Endometrium (tissue), 2 donors: ENCODE data around the gene TANC1.

Experiments
- FAIRE-seq: peaks from 2 replicates; lab custom pipeline; 2012; peaks lifted over from hg19 to GRCh38; lab: Jason Lieb, UNC
- donor health status: control.
- donor health status: control.

TANC1 gene

DNA sequence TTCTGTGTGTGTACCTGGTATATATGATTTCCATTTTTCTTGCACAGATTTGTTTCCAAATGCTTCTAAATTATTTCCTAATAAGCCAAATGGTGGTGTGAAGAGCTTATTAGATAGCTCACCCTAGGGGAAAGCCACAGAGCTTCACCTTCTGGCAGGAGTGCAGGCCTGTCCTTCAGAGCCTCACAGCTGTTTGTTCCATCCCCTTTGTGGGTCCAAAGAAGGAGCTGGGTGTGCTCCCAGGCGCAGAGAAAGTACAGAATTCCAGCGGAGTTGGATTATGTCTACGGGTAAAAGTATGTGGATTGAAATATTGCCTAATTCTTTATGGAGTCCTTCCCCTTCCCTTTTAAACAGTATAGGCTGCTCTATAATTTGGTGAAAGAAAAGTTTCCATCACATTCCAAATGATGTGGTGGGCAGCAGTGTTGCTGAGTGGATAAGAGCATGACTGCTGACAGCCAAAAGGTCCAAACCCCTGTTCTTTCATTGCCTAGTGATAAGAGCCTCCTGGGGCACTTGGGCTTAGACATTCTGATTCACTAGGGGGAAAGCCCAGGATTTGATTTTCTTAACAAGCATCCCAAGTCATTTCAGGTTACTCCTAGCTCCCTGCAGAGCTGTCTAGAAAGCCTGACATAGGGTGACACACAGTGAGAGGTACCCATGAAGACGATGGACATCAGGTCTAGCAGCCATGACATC is 231.5 kb downstream of the TANC1 start:
- FAIRE-seq: no peak

DNA sequence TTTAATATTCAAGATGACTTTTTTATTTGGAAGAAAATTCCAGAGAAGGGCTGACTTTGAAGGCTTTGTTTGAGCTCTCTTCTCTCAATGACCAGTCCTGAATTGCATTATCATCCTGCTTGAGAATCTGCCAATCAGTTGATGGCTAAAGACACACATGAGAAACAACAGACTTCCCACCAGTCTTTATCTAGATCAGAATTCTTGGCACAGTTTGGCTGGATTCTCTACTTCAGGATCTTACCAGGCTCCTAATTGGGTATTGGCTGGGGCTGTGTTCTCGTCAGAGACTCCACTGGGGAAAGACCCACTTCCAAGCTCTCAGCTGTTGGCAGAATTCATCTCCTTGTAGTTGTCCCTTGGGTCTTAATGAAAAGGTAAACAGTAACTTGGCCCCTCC is 232.1 kb downstream of the TANC1 start:
- FAIRE-seq: no peak

DNA sequence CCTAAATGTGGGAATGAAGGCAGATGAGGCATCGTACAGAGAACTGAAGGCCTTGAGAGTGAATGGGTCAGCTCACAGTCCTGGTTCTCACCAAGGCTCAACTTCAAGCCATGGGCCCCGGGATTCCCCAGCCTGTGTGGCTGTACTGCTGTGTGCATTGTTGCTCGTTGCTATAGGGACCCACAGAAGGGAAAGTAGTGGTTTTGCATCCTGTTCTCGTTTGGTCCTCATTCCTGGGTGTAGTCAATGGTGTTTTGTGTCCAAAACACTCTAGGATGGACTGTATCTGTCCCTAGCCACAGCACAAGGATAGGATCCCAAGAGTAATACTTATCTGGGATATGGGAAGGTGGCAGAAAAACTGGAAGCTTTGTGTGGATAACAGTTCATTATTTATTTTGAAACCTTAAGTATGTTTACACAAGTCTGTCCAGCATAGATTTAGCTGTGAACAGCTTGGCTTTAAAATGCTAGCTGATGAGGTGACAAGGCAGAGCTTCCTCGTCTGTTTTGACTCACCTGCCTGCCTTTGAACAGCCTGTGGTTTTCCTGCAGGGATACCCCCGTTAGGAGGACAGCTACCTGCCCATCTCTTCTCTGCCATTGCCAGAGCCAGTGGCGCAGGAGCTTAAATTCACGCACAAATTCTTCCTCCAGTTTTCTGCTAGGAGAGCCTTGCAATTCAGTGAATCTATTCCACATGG is 233.1 kb downstream of the TANC1 start:
- FAIRE-seq: no peak

DNA sequence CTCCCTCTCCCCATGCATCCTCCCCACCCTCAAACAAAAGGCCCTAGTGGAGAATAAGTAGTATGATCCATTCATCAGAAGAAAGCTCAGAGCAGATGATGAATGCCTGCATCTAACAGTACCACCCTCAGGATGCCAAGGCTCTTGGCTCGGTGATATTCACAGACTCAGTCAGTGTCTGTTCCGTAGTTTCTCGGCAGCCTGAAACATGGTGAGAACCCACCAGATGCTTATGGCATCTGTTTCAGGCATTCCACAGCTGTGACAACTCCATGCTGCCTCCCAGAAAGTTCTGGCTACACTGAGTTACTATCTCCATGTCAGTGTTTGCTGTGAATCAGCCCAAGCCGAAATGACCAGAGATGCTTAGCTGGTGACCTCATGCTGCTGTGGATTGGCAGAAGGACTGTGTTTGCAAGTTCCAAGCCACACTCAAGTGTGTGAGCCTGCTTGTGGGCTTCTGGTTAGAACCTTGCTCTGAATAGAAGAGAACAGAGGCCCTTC is 234.2 kb downstream of the TANC1 start:
- no peak for FAIRE-seq

DNA sequence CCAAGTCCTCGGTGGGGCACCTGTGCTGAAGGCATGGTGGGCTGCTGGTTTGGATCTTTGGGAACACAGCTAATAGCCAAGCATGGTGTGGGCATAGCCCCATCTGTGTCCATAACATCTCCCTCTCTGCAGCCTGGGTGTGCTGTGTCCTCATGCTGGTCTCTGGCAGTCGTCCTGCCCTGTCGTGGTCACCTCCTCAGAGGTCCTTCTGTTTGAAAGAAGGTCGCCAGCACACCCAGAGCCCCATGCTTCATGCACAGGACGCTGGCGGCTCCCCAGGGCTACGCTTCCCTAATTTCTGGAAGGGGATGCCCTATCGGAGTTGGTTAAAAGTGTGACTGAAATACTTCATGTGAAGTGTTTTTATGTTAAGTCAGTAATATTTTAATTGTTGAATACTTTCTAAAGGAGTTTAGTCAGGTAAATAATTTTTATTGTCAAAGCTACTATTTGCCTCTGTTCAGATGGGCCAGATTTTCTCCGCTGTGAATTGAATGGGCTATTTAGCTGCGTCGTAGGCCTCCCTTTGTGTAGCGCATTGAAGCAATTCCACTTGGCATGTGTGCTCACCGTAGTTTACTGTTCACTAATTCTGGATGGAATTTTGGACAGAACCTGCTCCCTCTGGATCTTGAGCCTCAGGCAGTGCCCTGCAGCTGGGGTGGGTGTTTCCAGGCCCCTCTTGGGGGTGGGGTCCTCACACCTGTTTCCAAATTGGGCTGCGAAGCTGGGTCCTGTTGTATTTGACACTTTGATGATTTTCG is 236.1 kb downstream of the TANC1 start:
- no peak for FAIRE-seq

DNA sequence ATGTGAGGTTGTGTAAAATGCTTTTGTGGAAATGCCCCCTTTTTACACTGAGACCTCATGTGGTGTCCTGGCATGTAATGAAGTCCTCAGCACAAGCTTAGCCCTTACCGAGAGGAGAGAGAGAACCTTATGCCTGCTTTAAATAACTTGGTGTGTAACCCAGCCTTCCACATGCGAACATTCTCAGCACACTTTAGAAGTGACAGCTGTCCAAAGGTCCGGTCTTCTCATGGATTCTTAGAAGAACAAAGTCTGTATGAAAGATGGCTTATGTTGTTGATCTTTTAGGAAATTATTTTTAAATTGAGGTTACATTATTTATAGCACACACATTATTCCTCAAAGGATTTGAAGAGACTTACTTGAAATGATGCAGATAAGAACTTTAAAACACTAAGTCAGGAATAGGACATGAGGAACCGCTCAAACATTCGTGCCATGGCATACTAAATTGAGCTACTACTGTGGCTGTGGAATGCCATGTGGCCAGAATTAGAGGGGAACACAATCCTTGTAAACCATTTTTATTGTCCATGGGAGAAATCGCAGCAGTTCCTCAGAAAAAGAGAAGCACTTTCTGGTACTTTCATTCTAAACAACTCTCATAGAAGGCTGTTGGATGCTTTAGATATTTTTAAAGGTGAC is 238.4 kb downstream of the TANC1 start:
- no peak for FAIRE-seq

DNA sequence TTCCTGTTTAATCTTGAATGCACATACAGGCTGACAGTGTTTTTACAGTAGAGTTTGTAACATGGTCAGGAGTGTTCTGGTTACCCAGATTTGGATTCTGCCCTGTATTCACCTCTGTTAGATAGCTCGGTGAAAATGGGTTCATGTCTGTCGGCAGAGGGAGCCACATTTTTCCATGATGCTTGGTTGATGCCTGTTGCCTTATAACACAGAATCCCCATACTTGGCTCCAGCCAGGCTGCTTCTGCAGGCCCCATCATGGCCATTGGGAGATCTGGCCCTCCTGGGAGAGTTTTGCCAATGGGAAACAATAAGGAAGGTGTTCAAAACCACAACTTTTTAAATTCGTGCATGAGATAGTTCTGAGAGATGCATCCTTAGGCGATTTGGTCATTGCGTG is 240.0 kb downstream of the TANC1 start:
- FAIRE-seq: no peak

DNA sequence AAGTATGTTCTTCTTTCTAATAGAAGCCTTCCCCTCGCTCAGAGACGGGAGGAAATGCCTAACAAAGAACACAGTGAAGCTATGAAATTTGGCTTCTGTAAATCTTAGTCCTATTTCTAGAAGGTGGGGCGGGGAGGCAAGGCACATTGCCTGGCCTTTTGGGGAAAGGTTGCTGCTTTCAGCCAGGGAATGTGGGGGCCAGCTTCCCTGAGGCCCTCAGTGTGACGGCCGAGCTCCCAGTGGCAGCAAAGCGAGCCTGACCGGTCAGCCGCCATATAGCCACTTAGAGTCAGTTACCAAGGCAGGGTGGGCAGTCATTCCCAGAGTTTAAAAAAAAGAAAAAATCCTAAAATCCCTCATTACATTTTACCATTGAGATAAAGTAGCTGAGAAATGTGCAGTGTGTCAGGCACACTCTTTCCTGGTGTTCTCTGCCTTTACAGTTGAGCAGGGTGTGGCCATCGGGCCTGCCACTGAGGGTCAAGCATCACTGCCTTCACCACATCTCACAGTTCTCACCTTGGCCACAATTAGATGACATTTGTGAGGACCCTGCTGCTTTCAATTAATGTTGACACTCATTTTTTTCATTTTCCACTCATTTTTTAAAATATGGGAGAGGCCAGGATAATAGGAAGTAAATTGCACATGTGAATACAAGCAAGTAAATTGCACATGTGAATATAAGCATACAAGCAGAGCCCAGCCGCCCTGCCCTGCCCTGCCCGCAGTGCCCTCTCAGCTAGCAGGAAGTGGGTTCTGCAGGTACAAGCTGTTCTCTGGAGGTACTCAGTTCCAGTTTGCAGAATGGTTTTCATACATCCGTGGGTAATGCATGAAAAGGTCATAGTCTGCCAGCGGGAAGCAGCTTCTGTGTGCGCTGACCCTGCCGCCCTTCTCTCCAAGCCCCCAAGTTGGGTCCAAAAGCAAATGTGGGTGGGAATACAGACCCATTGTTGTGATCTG is 241.2 kb downstream of the TANC1 start:
- no peak for FAIRE-seq

DNA sequence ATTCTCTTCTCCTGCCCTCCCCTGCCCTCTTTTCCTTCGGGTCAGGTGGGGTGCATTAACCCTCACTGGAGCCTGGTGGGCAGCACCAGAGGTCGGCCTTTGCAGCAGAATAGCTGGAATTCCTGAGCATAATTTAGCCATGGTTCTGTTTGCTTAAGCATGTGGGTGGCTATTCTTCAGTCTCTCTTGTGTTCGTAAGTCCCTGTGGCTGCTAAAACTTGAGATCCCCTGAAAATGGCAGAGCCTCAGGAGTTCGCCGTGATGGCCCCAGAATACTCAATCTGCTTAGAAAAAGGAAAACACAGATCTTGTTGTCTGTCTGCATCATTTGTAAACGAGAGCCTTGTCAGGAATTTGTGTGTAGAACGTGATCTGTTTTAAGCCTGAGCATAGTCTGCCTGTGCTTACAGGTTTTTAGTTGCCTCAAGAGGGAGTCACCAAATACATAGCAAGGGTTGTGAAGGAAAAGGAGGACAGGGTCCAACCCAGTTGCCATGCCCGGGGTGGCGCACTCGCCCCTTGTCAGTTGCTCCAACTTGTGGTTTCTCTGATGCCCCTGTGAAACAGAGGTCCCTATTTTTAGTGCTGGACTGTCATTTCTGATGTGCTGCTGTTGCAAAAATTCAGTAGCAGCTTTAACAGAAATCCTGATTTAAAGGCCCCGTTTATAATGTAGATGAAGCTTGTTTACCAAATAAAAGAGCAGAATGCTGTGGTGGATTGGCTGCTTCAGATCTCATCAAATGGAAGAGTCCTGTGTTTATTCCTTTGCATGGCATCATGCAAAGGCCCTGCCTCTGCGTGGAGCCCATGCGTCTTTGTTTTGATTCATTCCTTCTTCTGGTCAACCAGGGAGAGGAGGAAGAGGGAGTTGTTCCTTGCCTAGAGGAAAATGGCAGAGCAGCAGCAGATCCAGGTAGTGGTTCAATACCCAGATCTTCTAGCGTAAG is 243.3 kb downstream of the TANC1 start:
- FAIRE-seq: no peak

DNA sequence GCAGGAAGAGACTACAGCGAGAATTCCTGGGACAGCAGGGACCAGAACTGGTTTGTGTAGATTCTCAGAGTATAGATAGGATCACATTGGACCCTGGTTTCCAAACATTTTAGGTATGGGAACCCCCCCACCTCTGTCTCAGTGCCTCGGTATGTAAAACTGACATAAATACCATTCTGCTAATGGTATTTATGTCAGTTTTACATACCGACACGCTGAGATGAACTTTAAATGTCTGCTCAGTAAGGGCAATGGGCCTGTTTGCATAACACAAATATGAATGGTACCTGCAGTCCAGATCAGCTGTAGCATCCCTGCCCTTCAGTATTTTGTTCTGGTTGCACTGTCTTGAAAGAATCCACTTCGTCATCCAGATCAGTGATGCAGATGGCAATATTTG is 244.9 kb downstream of the TANC1 start:
- FAIRE-seq: no peak

DNA sequence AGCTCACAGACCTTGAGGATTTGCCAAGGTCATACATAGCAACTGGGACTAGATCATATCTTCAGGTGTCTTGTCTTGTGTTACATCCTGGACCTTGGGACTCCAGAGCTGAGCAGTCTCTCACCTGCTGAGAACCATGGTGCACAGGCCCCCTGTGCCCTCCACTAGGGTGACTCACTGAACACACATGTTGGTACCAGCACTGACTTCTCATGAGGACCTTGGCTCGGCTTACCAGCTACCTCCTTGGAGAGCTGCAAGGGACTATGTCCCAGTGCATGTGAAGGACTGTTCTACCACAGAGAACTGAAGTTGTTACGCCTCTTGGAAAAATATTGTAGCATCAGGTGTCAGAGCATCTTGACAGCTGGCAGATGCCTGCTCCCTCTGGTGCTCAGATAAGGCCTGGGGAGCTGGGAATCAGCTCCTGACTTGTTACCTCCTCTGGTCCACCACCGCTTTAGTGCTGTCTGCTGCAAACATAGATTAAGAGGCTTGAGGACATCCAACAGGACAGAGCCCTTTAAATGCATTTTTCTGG is 246.0 kb downstream of the TANC1 start:
- no peak for FAIRE-seq

DNA sequence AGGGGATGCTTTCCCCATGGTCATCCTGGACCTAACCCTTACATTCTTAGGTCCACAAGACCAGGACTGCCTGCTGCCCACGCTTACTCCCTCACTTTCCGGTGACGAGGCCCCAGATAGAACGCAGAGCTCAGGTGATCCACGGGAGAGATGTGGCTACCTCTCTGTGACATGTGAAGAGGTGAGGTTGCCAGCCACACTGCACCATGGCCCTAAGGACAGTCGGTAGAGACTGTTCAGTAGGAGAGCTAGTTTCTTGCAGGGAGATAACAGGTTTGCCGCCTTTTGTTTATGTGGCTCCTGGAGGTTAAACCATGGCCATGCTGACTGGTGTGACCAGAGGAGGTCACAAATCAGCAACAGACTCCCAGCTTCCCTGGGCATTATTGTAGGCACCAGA is 246.7 kb downstream of the TANC1 start:
- FAIRE-seq: no peak

DNA sequence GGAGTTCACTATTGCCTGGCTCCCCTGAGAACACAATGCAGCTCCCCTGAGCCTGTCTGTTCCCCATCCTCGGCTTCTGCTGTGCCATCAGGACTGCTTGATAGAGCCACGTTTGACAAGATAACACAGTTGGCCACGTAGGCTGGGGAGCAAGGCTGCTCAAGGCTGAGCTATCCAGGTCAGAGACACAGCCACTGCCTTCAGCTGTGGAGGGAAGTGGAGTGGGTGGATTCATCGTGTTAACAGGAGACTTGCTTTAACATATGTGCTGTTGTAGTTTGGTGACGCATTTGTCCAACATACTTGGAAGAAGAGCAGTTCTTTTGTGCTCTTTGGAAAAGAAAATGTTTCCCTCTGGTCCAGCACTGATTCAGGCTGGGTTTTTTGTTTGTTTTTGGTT is 249.2 kb downstream of the TANC1 start:
- no peak for FAIRE-seq

DNA sequence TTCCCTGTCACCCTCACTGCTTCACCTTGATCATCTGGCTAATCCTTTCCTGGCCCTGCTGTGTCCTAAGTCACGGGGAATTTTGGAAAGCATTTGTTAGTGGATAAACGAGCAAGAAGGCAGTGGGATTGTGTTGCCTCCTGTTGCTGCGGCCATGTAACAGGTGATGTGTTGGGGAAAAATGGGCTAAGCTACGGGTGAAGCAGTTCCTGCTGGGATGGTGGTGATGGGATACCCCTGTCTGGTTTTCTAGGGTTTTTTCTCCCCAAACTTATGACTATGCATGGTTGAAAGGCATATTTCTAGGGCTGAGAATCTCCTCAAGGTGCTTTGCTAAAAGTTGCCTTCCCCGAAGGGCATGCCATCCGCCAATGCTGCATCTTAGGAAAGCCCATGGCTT is 249.9 kb downstream of the TANC1 start:
- FAIRE-seq: no peak

DNA sequence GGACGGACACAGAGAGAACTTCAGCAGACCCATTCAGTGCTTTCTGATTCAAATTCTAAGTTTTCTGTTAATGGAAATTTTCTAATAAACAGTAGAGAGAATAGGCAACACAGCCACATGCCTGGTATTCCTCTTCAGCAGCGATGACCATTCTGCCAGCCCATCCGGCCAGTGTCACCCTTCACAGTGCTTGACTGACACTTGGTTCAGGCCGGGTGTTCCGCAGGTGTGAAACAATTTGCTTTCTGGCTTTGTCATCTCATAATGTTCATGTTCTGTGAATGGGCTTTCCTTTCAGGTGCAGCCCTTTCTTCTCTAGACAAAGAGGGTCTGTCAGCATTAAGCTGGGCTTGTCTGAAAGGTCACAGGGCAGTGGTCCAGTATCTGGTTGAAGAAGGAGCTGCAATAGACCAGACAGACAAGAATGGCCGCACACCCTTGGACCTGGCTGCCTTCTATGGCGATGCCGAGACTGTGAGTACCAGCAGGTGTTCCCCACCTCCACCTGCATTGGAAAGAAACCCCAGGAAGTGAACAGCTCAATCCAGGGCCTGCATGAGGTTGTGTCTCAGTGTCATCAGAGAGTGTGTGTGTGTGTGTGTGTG is 251.1 kb downstream of the TANC1 start:
- FAIRE-seq: no peak

DNA sequence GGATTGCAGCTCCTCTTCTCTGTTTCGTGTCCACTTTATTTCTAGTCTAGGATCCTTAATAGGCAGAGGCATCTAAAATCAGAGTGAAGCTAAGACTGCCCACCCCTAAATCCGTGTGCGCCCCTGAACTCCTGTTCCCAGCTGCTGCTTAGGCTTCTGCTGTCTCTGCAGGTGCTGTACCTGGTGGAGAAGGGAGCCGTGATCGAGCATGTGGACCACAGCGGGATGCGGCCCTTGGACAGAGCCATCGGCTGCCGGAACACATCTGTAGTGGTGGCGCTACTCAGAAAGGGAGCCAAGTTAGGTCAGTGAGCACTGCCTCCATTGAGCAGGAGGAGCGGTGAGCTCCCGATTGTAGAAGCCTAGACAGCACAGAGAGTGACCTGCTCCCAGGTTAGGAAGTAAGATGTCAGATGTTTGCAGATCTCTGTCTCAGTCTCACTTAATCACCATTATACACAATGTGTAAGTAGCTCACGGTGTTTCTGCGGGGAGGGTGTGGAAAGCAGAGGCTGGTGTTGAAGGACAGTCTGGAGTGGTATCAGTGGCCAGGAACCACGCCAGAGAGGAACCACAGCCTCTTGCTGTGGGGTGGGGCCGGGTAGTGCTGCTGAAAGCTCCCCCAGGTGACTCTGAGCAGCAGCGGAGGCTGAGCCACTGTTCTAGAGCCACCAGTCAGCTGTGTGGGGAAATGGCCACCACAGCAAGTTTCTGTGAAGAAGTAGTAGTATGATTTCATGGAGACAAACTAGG is 255.8 kb downstream of the TANC1 start:
- no peak for FAIRE-seq

DNA sequence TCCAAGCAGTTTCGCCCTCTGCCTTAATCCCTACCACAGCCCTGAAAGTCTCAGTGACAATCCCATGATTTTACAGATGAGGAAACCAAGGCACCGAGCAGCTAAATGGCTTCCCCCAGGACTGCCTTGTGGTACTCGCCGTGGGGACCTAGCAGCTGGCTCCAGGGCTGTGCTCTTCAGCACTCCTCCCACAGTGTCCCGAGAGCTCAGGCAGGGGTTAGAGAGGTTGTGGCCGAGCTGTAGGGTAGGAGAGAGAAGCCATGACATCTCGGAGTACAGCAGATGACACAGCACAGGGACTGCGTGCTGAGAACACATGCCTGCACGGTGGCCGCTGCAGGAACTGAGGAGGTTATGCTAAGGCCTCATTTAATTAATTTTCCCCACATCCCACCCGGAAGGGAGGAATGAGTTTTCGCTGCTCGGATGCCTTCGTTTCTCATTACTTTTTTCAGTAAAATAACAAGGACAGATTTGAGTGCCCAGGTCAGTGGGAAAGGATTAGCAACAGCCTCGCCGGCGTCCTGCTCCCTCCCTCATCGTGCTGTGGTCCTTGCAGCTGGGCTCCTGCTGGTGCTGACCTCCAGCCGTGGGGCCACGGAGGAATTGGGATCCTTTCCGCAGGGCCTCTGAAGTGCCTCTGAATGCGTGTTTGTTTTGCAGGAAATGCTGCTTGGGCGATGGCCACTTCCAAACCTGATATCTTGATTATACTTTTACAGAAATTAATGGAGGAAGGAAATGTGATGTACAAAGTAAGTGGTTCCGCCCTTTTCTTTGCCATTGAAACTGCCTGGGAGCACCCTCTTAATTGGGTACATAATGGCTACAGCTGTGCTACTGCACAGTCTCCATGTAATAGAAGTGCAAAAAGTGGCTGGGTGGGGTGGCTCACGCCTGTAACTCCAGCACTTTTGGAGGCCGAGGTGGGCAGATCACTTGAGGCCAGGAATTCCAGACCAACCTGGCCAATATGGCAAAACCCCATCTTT is 256.9 kb downstream of the TANC1 start:
- FAIRE-seq: no peak
